ENCODE results near the gene TMUB2. TPM values are rescaled to one million over a fixed set of nuclear protein-coding genes. Genes with fewer than 3 reads are reported as not detected.

The TMUB2 gene
- total RNA-seq, 2 experiments from 2014 or later = 33.3 to 34.8 TPM

GRCh38 chr17:44174427-44174826, 12.3 kb upstream of the TMUB2 start:
- no peaks in the 10 kb centered on the region for H3K27me3 ChIP-seq (ENCODE audit: control insufficient read depth in 1 of 2, insufficient read depth in 2 of 2, low read length in 2 of 2)
- Mint-ChIP-seq H3K27ac (no peak overlapping the region), H3K27me3 (no peaks in the 10 kb centered on the region), H3K9me3 (no peaks in the 10 kb centered on the region), H3K4me1 (ENCODE audit: low read depth) (no peaks in the 10 kb centered on the region), H3K4me3 (no peak overlapping the region), H3K36me3 (ENCODE audit: low read depth) (peaks cover 28% of the 10 kb centered on the region)
- no peak for DNase-seq
- no peak overlapping the region for H3K4me3 ChIP-seq (ENCODE audit: low read length)
- ChIA-PET CTCF (no interaction called here), POLR2A (no interaction called here)
- no peak for ATAC-seq (ENCODE audit: poor library complexity)
- H3K4me1 ChIP-seq (ENCODE audit: insufficient read depth, low read length) = no peaks in the 10 kb centered on the region
- H3K9me3 ChIP-seq (ENCODE audit: control insufficient read depth in 1 of 2, insufficient read depth in 1 of 2, low read length in 2 of 2) = no peaks in the 10 kb centered on the region
- H3K27ac ChIP-seq (ENCODE audit: low read depth in 1 of 2, low read length in 2 of 2) = no peak overlapping the region
- peaks cover 19% of the 10 kb centered on the region for H3K36me3 ChIP-seq (ENCODE audit: insufficient read depth, low read length)
- TF ChIP-seq, protein P1, sequence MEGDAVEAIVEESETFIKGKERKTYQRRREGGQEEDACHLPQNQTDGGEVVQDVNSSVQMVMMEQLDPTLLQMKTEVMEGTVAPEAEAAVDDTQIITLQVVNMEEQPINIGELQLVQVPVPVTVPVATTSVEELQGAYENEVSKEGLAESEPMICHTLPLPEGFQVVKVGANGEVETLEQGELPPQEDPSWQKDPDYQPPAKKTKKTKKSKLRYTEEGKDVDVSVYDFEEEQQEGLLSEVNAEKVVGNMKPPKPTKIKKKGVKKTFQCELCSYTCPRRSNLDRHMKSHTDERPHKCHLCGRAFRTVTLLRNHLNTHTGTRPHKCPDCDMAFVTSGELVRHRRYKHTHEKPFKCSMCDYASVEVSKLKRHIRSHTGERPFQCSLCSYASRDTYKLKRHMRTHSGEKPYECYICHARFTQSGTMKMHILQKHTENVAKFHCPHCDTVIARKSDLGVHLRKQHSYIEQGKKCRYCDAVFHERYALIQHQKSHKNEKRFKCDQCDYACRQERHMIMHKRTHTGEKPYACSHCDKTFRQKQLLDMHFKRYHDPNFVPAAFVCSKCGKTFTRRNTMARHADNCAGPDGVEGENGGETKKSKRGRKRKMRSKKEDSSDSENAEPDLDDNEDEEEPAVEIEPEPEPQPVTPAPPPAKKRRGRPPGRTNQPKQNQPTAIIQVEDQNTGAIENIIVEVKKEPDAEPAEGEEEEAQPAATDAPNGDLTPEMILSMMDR (IDR thresholded peaks at IDR 0.05) = no peak
- intact Hi-C loops (cut with DNase I, micrococcal nuclease) = loop anchor here in 1 of 2 experiments (2.0 kb wide), 1 partner anchor 230 kb away; no protein-coding TSS in a partner anchor

- H3K36me3 ChIP-seq (ENCODE audit: insufficient read depth, low read length) = peaks cover 19% of the 10 kb centered on the region
- CTCF ChIA-PET = no interaction called here
- intact Hi-C loops (cut with DNase I, micrococcal nuclease) = no loop called here
- H3K9me3 Mint-ChIP-seq = no peaks in the 10 kb centered on the region
- H3K27me3 ChIP-seq (ENCODE audit: control insufficient read depth in 1 of 2, insufficient read depth in 2 of 2, low read length in 2 of 2) = no peaks in the 10 kb centered on the region
- TF ChIP-seq, protein P1 (IDR thresholded peaks at IDR 0.05) = no peak
- H3K9me3 ChIP-seq (ENCODE audit: control insufficient read depth in 1 of 2, insufficient read depth in 1 of 2, low read length in 2 of 2) = no peaks in the 10 kb centered on the region
- H3K27ac ChIP-seq (ENCODE audit: low read depth in 1 of 2, low read length in 2 of 2) = no peak overlapping the region
- no peak overlapping the region for H3K4me3 Mint-ChIP-seq
- DNase-seq (no peak), ATAC-seq (ENCODE audit: poor library complexity) (no peak)
- no peak overlapping the region for H3K27ac Mint-ChIP-seq
- H3K27me3 Mint-ChIP-seq = no peaks in the 10 kb centered on the region
- POLR2A ChIA-PET = interaction anchor here (0.6 kb wide), 1 partner anchor 187 kb away, joined by 3 read pairs; no protein-coding TSS in a partner anchor
- H3K4me1 ChIP-seq (ENCODE audit: insufficient read depth, low read length) = no peaks in the 10 kb centered on the region
- peaks cover 28% of the 10 kb centered on the region for H3K36me3 Mint-ChIP-seq (ENCODE audit: low read depth)
- H3K4me1 Mint-ChIP-seq (ENCODE audit: low read depth) = no peaks in the 10 kb centered on the region
- no peak overlapping the region for H3K4me3 ChIP-seq (ENCODE audit: low read length)
Observed at GRCh38 chr17:44176257-44176656, 10.5 kb upstream of the TMUB2 start.

- ATAC-seq (ENCODE audit: poor library complexity) = no peak
- POLR2A ChIA-PET = interaction anchor here (0.6 kb wide), 1 partner anchor 186 kb away, joined by 3 read pairs; no protein-coding TSS in a partner anchor
Observed at GRCh38 chr17:44176671-44177501, 9.9 kb upstream of the TMUB2 start.

More at GRCh38 chr17:44176671-44177501, 9.9 kb upstream of the TMUB2 start:
- peaks cover 4% of the 10 kb centered on the region for H3K4me1 ChIP-seq (ENCODE audit: insufficient read depth, low read length)
- DNase-seq = no peak
- Mint-ChIP-seq H3K9me3 (no peaks in the 10 kb centered on the region), H3K27ac (peak overlapping the region; percentile 42), H3K4me3 (no peak overlapping the region), H3K36me3 (ENCODE audit: low read depth) (peaks cover 31% of the 10 kb centered on the region), H3K4me1 (ENCODE audit: low read depth) (peaks cover 3% of the 10 kb centered on the region), H3K27me3 (no peaks in the 10 kb centered on the region)
- H3K36me3 ChIP-seq (ENCODE audit: insufficient read depth, low read length) = peaks cover 24% of the 10 kb centered on the region
- no peaks in the 10 kb centered on the region for H3K27me3 ChIP-seq (ENCODE audit: control insufficient read depth in 1 of 2, insufficient read depth in 2 of 2, low read length in 2 of 2)
- no peak overlapping the region for H3K4me3 ChIP-seq (ENCODE audit: low read length)
- H3K9me3 ChIP-seq (ENCODE audit: control insufficient read depth in 1 of 2, insufficient read depth in 1 of 2, low read length in 2 of 2) = no peaks in the 10 kb centered on the region
- CTCF ChIA-PET = no interaction called here
- TF ChIP-seq, protein P1 (IDR thresholded peaks at IDR 0.05) = no peak
- H3K27ac ChIP-seq (ENCODE audit: low read depth in 1 of 2, low read length in 2 of 2) = no peak overlapping the region
- intact Hi-C loops (cut with DNase I, micrococcal nuclease) = no loop called here

Measured in CD4-positive, alpha-beta T cell (primary cell).